Hepatic stellate cell (primary cell): Measurements from ENCODE around the gene CYBA.

Experiments used
- DNase-seq: peaks from one replicate; pipeline ENCODE4 v3.0.0; 2011; ENCODE audit warnings: low spot score

CYBA gene

DNA sequence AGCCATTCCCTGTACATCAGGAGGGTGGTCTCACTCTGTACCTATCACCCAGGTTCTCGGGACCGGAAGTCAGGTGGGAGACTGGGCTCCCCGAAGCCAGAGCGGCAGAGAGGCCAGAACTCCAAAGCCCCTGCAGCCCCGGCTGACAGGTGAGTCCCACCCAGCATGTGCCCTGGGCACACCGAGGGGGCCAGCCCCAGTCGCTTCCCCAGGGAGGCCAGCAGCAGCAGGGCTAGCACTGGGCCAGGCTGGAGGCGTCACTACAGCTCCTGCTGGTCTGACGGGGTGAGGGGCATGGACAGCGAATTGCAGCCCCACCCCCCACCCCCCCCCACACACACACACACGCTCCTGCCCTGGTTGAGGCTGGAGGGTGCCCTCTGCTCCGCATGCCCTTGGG lies 20.4 kb downstream of the CYBA start:
- no peak for DNase-seq

DNA sequence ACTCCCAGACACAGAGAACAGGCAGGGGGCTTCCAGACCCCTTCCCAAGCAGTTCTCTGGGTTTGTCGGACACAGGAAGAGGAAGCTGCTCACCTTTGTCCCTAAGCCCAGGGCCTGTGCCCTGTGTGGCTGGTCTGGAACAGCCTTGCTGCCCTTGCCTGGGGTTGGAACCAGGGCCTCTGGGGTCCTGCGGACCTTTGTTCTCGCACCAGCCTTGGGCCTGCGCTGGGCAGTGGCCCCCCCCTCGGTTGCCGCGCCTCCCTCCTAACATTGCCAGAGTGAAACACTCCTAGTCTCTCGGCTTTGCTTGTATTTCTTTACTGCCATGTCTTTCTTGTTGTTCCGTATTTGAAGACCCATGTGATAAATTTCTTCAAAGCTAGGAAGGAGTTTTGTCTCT lies 21.0 kb downstream of the CYBA start:
- DNase-seq = no peak

GRCh38 chr16:88628512-88628974 lies 22.3 kb downstream of the CYBA start:
- no peak for DNase-seq

GRCh38 chr16:88627531-88628411 lies 23.1 kb downstream of the CYBA start:
- no peak for DNase-seq

- DNase-seq = no peak
Observed at GRCh38 chr16:88626646-88627045, 24.2 kb downstream of the CYBA start.

GRCh38 chr16:88624977-88625576 lies 25.8 kb downstream of the CYBA start:
- DNase-seq = no peak

DNA sequence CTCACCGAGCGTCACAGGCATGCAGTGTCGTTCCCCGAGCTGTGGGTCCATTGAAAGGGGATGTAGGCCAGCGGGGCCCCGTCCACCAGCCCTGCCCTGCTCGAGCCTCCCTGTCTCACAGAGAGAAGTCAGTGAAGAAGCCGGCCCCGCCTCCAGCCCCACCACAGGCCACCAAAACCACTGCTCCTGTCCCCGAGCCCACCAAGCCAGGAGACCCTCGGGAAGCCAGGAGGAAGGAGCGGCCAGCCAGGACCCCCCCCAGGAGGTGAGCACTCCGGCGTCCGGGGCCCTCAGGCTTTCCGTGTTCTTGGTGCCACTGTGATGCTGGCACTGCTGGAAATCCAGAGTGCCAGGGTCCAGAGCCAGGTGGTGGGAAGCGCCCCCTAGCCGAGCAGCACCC lies 26.4 kb downstream of the CYBA start:
- no peak for DNase-seq

GRCh38 chr16:88623858-88624257 lies 27.0 kb downstream of the CYBA start:
- no peak for DNase-seq

- DNase-seq = no peak
Observed at GRCh38 chr16:88622866-88623265, 28.0 kb downstream of the CYBA start.

- no peak for DNase-seq
Observed at GRCh38 chr16:88622125-88622524, 28.7 kb downstream of the CYBA start.

- DNase-seq = no peak
Observed at GRCh38 chr16:88619859-88620815, 30.7 kb downstream of the CYBA start.

GRCh38 chr16:88618956-88619667 lies 31.7 kb downstream of the CYBA start:
- no peak for DNase-seq

- DNase-seq = no peak
Observed at GRCh38 chr16:88618182-88618955, 32.5 kb downstream of the CYBA start.

GRCh38 chr16:88617268-88618031 lies 33.4 kb downstream of the CYBA start:
- DNase-seq = no peak

GRCh38 chr16:88616736-88617135 lies 34.1 kb downstream of the CYBA start:
- no peak for DNase-seq

GRCh38 chr16:88616320-88616719 lies 34.5 kb downstream of the CYBA start:
- no peak for DNase-seq

DNA sequence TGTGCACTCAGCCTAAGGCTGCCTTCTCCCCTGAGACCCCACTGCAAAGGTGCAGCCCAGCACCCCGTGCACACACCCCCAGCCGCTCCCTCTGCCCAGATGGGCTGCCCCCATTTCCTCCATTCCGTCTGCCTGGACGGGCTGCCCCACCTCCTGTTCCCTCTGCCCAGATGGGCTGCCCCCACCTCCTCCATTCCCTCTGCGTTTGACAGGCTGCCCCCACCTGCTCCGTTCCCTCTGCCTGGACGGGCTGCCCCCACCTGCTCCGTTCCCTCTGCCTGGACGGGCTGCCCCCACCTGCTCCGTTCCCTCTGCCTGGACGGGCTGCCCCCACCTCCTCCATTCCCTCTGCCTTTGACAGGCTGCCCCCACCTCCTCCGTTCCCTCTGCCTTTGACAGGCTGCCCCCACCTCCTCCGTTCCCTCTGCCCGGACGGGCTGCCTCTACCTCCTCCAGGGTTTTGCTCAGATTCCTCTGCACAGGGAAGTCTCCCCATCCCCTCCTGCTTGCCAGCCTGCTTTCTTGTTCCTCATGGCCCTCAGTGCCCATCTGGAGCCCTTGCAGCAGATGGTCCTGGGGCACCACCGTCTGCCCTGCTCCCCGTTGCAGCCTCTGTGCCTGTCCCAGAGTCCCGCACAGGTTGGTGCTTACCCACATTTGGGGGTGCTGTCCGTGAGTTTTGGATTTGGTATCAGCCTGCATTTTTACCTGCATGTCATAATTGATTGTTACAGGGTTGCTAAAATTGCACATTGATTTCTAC lies 35.9 kb downstream of the CYBA start:
- no peak for DNase-seq

GRCh38 chr16:88613911-88614817 lies 36.7 kb downstream of the CYBA start:
- DNase-seq = no peak
